Measurements from ENCODE around the gene KHDC1.

Gene KHDC1

GRCh38 chr6:73227606-73228255 lies 35.3 kb downstream of the KHDC1 start:
- no peaks in the 10 kb centered on the region for H3K9me3 ChIP-seq (ENCODE audit: control insufficient read depth in 5 of 5, low read length in 5 of 5)
- no peak overlapping the region for H3K27ac ChIP-seq (ENCODE audit: low read depth, low read length)
- no peaks in the 10 kb centered on the region for H3K27me3 ChIP-seq (ENCODE audit: control insufficient read depth in 5 of 5, insufficient read depth in 4 of 5, low read length in 5 of 5)
- no peaks in the 10 kb centered on the region for H3K36me3 ChIP-seq (ENCODE audit: control insufficient read depth in 5 of 5, insufficient read depth in 5 of 5, low read length in 5 of 5)
- no peak overlapping the region for H3K9ac ChIP-seq (ENCODE audit: low read length in 5 of 5)
- no peaks in the 10 kb centered on the region for H3K4me1 ChIP-seq (ENCODE audit: control insufficient read depth in 5 of 5, insufficient read depth in 5 of 5, low read length in 5 of 5)
- H3K4me3 ChIP-seq (ENCODE audit: low read depth in 1 of 5, low read length in 5 of 5) = no peak overlapping the region

GRCh38 chr6:73225396-73225795 lies 37.6 kb downstream of the KHDC1 start, which contains the start of gene KHDC1L:
Gene KHDC1L, minus strand, starts transcription at chr6:73225496. Its CDS starts 88 bp downstream, at chr6:73225408.
- Histone ChIP-seq H3K4me1 (ENCODE audit: control insufficient read depth in 5 of 5, insufficient read depth in 5 of 5, low read length in 5 of 5) (no peaks in the 10 kb centered on the region), H3K36me3 (ENCODE audit: control insufficient read depth in 5 of 5, insufficient read depth in 5 of 5, low read length in 5 of 5) (no peaks in the 10 kb centered on the region), H3K9ac (ENCODE audit: low read length in 5 of 5) (no peak within 1 kb of the TSS), H3K4me3 (ENCODE audit: low read depth in 1 of 5, low read length in 5 of 5) (no peak within 1 kb of the TSS), H3K9me3 (ENCODE audit: control insufficient read depth in 5 of 5, low read length in 5 of 5) (no peaks in the 10 kb centered on the region), H3K27ac (ENCODE audit: low read depth, low read length) (no peak within 1 kb of the TSS), H3K27me3 (ENCODE audit: control insufficient read depth in 5 of 5, insufficient read depth in 4 of 5, low read length in 5 of 5) (no peaks in the 10 kb centered on the region)

GRCh38 chr6:73216859-73217258 lies 46.1 kb downstream of the KHDC1 start:
- Histone ChIP-seq H3K27me3 (ENCODE audit: control insufficient read depth in 5 of 5, insufficient read depth in 4 of 5, low read length in 5 of 5) (no peaks in the 10 kb centered on the region), H3K9me3 (ENCODE audit: control insufficient read depth in 5 of 5, low read length in 5 of 5) (peaks cover 0 to 2% (median 0%) of the 10 kb centered on the region in 5 donors), H3K9ac (ENCODE audit: low read length in 5 of 5) (no peak overlapping the region), H3K36me3 (ENCODE audit: control insufficient read depth in 5 of 5, insufficient read depth in 5 of 5, low read length in 5 of 5) (no peaks in the 10 kb centered on the region), H3K27ac (ENCODE audit: low read depth, low read length) (no peak overlapping the region), H3K4me3 (ENCODE audit: low read depth in 1 of 5, low read length in 5 of 5) (no peak overlapping the region), H3K4me1 (ENCODE audit: control insufficient read depth in 5 of 5, insufficient read depth in 5 of 5, low read length in 5 of 5) (no peaks in the 10 kb centered on the region)

- no peak overlapping the region for H3K4me3 ChIP-seq (ENCODE audit: low read depth in 1 of 5, low read length in 5 of 5)
- no peaks in the 10 kb centered on the region for H3K36me3 ChIP-seq (ENCODE audit: control insufficient read depth in 5 of 5, insufficient read depth in 5 of 5, low read length in 5 of 5)
- no peaks in the 10 kb centered on the region for H3K27me3 ChIP-seq (ENCODE audit: control insufficient read depth in 5 of 5, insufficient read depth in 4 of 5, low read length in 5 of 5)
- no peaks in the 10 kb centered on the region for H3K9me3 ChIP-seq (ENCODE audit: control insufficient read depth in 5 of 5, low read length in 5 of 5)
- no peak overlapping the region for H3K9ac ChIP-seq (ENCODE audit: low read length in 5 of 5)
- no peak overlapping the region for H3K27ac ChIP-seq (ENCODE audit: low read depth, low read length)
- no peaks in the 10 kb centered on the region for H3K4me1 ChIP-seq (ENCODE audit: control insufficient read depth in 5 of 5, insufficient read depth in 5 of 5, low read length in 5 of 5)
Observed at GRCh38 chr6:73209117-73209516, 53.9 kb downstream of the KHDC1 start.

- Histone ChIP-seq H3K27ac (ENCODE audit: low read depth, low read length) (no peak overlapping the region), H3K9me3 (ENCODE audit: control insufficient read depth in 5 of 5, low read length in 5 of 5) (no peaks in the 10 kb centered on the region), H3K9ac (ENCODE audit: low read length in 5 of 5) (no peak overlapping the region), H3K36me3 (ENCODE audit: control insufficient read depth in 5 of 5, insufficient read depth in 5 of 5, low read length in 5 of 5) (no peaks in the 10 kb centered on the region), H3K27me3 (ENCODE audit: control insufficient read depth in 5 of 5, insufficient read depth in 4 of 5, low read length in 5 of 5) (no peaks in the 10 kb centered on the region), H3K4me1 (ENCODE audit: control insufficient read depth in 5 of 5, insufficient read depth in 5 of 5, low read length in 5 of 5) (peaks cover 0 to 3% (median 0%) of the 10 kb centered on the region in 5 donors), H3K4me3 (ENCODE audit: low read depth in 1 of 5, low read length in 5 of 5) (no peak overlapping the region)
Observed at GRCh38 chr6:73207221-73207837, 55.7 kb downstream of the KHDC1 start.

GRCh38 chr6:73204252-73204651 lies 58.7 kb downstream of the KHDC1 start:
- Histone ChIP-seq H3K4me1 (ENCODE audit: control insufficient read depth in 5 of 5, insufficient read depth in 5 of 5, low read length in 5 of 5) (peaks cover 0 to 3% (median 0%) of the 10 kb centered on the region in 5 donors), H3K36me3 (ENCODE audit: control insufficient read depth in 5 of 5, insufficient read depth in 5 of 5, low read length in 5 of 5) (no peaks in the 10 kb centered on the region), H3K27ac (ENCODE audit: low read depth, low read length) (no peak overlapping the region), H3K9ac (ENCODE audit: low read length in 5 of 5) (no peak overlapping the region), H3K9me3 (ENCODE audit: control insufficient read depth in 5 of 5, low read length in 5 of 5) (no peaks in the 10 kb centered on the region), H3K27me3 (ENCODE audit: control insufficient read depth in 5 of 5, insufficient read depth in 4 of 5, low read length in 5 of 5) (no peaks in the 10 kb centered on the region), H3K4me3 (ENCODE audit: low read depth in 1 of 5, low read length in 5 of 5) (no peak overlapping the region)

GRCh38 chr6:73203098-73203497 lies 59.9 kb downstream of the KHDC1 start:
- Histone ChIP-seq H3K27ac (ENCODE audit: low read depth, low read length) (no peak overlapping the region), H3K27me3 (ENCODE audit: control insufficient read depth in 5 of 5, insufficient read depth in 4 of 5, low read length in 5 of 5) (no peaks in the 10 kb centered on the region), H3K9ac (ENCODE audit: low read length in 5 of 5) (no peak overlapping the region), H3K36me3 (ENCODE audit: control insufficient read depth in 5 of 5, insufficient read depth in 5 of 5, low read length in 5 of 5) (no peaks in the 10 kb centered on the region), H3K4me1 (ENCODE audit: control insufficient read depth in 5 of 5, insufficient read depth in 5 of 5, low read length in 5 of 5) (peaks cover 0 to 3% (median 0%) of the 10 kb centered on the region in 5 donors), H3K9me3 (ENCODE audit: control insufficient read depth in 5 of 5, low read length in 5 of 5) (no peaks in the 10 kb centered on the region), H3K4me3 (ENCODE audit: low read depth in 1 of 5, low read length in 5 of 5) (no peak overlapping the region)

- no peak overlapping the region for H3K9ac ChIP-seq (ENCODE audit: low read length in 5 of 5)
- peaks cover 0 to 3% (median 0%) of the 10 kb centered on the region in 5 donors for H3K4me1 ChIP-seq (ENCODE audit: control insufficient read depth in 5 of 5, insufficient read depth in 5 of 5, low read length in 5 of 5)
- H3K27me3 ChIP-seq (ENCODE audit: control insufficient read depth in 5 of 5, insufficient read depth in 4 of 5, low read length in 5 of 5) = no peaks in the 10 kb centered on the region
- no peak overlapping the region for H3K27ac ChIP-seq (ENCODE audit: low read depth, low read length)
- H3K9me3 ChIP-seq (ENCODE audit: control insufficient read depth in 5 of 5, low read length in 5 of 5) = no peaks in the 10 kb centered on the region
- no peaks in the 10 kb centered on the region for H3K36me3 ChIP-seq (ENCODE audit: control insufficient read depth in 5 of 5, insufficient read depth in 5 of 5, low read length in 5 of 5)
- no peak overlapping the region for H3K4me3 ChIP-seq (ENCODE audit: low read depth in 1 of 5, low read length in 5 of 5)
Observed at GRCh38 chr6:73200735-73201134, 62.3 kb downstream of the KHDC1 start.

GRCh38 chr6:73200247-73200646 lies 62.7 kb downstream of the KHDC1 start:
- H3K4me3 ChIP-seq (ENCODE audit: low read depth in 1 of 5, low read length in 5 of 5) = no peak overlapping the region
- H3K36me3 ChIP-seq (ENCODE audit: control insufficient read depth in 5 of 5, insufficient read depth in 5 of 5, low read length in 5 of 5) = no peaks in the 10 kb centered on the region
- H3K27ac ChIP-seq (ENCODE audit: low read depth, low read length) = no peak overlapping the region
- no peaks in the 10 kb centered on the region for H3K9me3 ChIP-seq (ENCODE audit: control insufficient read depth in 5 of 5, low read length in 5 of 5)
- peaks cover 0 to 3% (median 0%) of the 10 kb centered on the region in 5 donors for H3K4me1 ChIP-seq (ENCODE audit: control insufficient read depth in 5 of 5, insufficient read depth in 5 of 5, low read length in 5 of 5)
- H3K27me3 ChIP-seq (ENCODE audit: control insufficient read depth in 5 of 5, insufficient read depth in 4 of 5, low read length in 5 of 5) = no peaks in the 10 kb centered on the region
- no peak overlapping the region for H3K9ac ChIP-seq (ENCODE audit: low read length in 5 of 5)

- H3K4me1 ChIP-seq (ENCODE audit: control insufficient read depth in 5 of 5, insufficient read depth in 5 of 5, low read length in 5 of 5) = no peaks in the 10 kb centered on the region
- no peak overlapping the region for H3K27ac ChIP-seq (ENCODE audit: low read depth, low read length)
- no peak overlapping the region for H3K4me3 ChIP-seq (ENCODE audit: low read depth in 1 of 5, low read length in 5 of 5)
- no peak overlapping the region for H3K9ac ChIP-seq (ENCODE audit: low read length in 5 of 5)
- H3K36me3 ChIP-seq (ENCODE audit: control insufficient read depth in 5 of 5, insufficient read depth in 5 of 5, low read length in 5 of 5) = no peaks in the 10 kb centered on the region
- no peaks in the 10 kb centered on the region for H3K9me3 ChIP-seq (ENCODE audit: control insufficient read depth in 5 of 5, low read length in 5 of 5)
- H3K27me3 ChIP-seq (ENCODE audit: control insufficient read depth in 5 of 5, insufficient read depth in 4 of 5, low read length in 5 of 5) = no peaks in the 10 kb centered on the region
Observed at GRCh38 chr6:73194744-73195143, 68.3 kb downstream of the KHDC1 start.

All from subcutaneous abdominal adipose tissue (tissue), 5 donors.